CD4-positive, alpha-beta T cell treated with Interleukin-17A for 4 hours (primary cell): Measurements from ENCODE around the gene PINK1.

Experiments used
- DNase-seq: peaks from one replicate; pipeline ENCODE4 v3.0.0-alpha.2; 2020; ENCODE audit warnings: mixed read lengths

PINK1 gene

GRCh38 chr1:20683614-20684013 is 50.4 kb downstream of the PINK1 start:
- no peak for DNase-seq

GRCh38 chr1:20684050-20684620 is 50.9 kb downstream of the PINK1 start:
- no peak for DNase-seq

- DNase-seq = no peak
These were observed 51.4 kb downstream of the PINK1 start for GRCh38 chr1:20684651-20685050.

- DNase-seq = no peak
These were observed 51.9 kb downstream of the PINK1 start for GRCh38 chr1:20685099-20685662.

- DNase-seq = no peak
These were observed 52.5 kb downstream of the PINK1 start for GRCh38 chr1:20685741-20686140.

GRCh38 chr1:20686883-20687725 is 53.8 kb downstream of the PINK1 start:
- DNase-seq = no peak

- no peak for DNase-seq
These were observed 56.4 kb downstream of the PINK1 start for GRCh38 chr1:20689645-20690056.

GRCh38 chr1:20691872-20692271 is 58.6 kb downstream of the PINK1 start:
- DNase-seq = no peak

- DNase-seq = no peak
These were observed 60.4 kb downstream of the PINK1 start for GRCh38 chr1:20693623-20694022.

- DNase-seq = no peak
These were observed 62.3 kb downstream of the PINK1 start for GRCh38 chr1:20695515-20695914.

GRCh38 chr1:20696397-20697333 is 63.4 kb downstream of the PINK1 start:
- peak; percentile 82 for DNase-seq

GRCh38 chr1:20697563-20697962 is 64.3 kb downstream of the PINK1 start:
- no peak for DNase-seq

- no peak for DNase-seq
These were observed 65.1 kb downstream of the PINK1 start for GRCh38 chr1:20698195-20698910.

- DNase-seq = no peak
These were observed 66.3 kb downstream of the PINK1 start for GRCh38 chr1:20699558-20699957.

GRCh38 chr1:20700636-20701215 is 67.5 kb downstream of the PINK1 start:
- no peak for DNase-seq
